Fibroblast of lung (primary cell): ENCODE measurements around the gene CBS. TPM values are rescaled to one million over a fixed set of nuclear protein-coding genes. Genes with fewer than 3 reads are reported as not detected.
"Not testable (repeated sequence)": the region's sequence is repeated elsewhere in the genome, so short reads cannot be mapped to it uniquely, and the experiment has no call there.

Experiments
- DNase-seq, 2 donors: peaks; one replicate each; pipeline versions ENCODE4 v3.0.0 to v3.0.0-alpha.2; 2010; ENCODE audit warnings: low read depth in 2 of 2
- H2AFZ ChIP-seq: 2 replicates; pipeline ENCODE4 v1.5.1; 2012; ENCODE audit warnings: low read length, control low read depth, inconsistent platforms
- H3K27ac ChIP-seq: 2 replicates; pipeline ENCODE4 v1.5.1; 2011; ENCODE audit warnings: low read length, control low read depth; ENCODE audit not compliant: insufficient read depth
- H3K27me3 ChIP-seq: 2 replicates; pipeline ENCODE4 v1.5.1; 2011; ENCODE audit warnings: mild to moderate bottlenecking, low read length; ENCODE audit not compliant: control insufficient read depth, insufficient read depth
- H3K36me3 ChIP-seq: 2 replicates; pipeline ENCODE4 v1.5.1; 2011; ENCODE audit warnings: low read length; ENCODE audit not compliant: control insufficient read depth, insufficient read depth
- H3K4me1 ChIP-seq: 2 replicates; pipeline ENCODE4 v1.5.1; 2011; ENCODE audit warnings: low read length; ENCODE audit not compliant: control insufficient read depth, insufficient read depth; ENCODE audit errors: extremely low read depth
- H3K4me2 ChIP-seq: 2 replicates; pipeline ENCODE4 v1.5.1; 2011; ENCODE audit warnings: low read length, control low read depth; ENCODE audit not compliant: insufficient read depth; ENCODE audit errors: extremely low read depth
- H3K4me3 ChIP-seq, 4 experiments: fragments of 200-600 bp in 1 of 4; sonication (generic) in 1 of 4; replicated peaks in 1 of 4; 2 replicates each; pipeline ENCODE4 v1.5.1; 2011 to 2016; ENCODE audit warnings: low read length in 4 of 4, low read depth in 3 of 4, mild to moderate bottlenecking in 3 of 4, control low read depth in 2 of 4, inconsistent platforms in 1 of 4, mixed read lengths in 1 of 4; ENCODE audit not compliant: insufficient read depth in 1 of 4; ENCODE audit errors: control extremely low read depth in 1 of 4
- H3K79me2 ChIP-seq: 2 replicates; pipeline ENCODE4 v1.5.1; 2012; ENCODE audit warnings: mild to moderate bottlenecking, low read length, inconsistent platforms; ENCODE audit not compliant: control insufficient read depth, insufficient read depth
- H3K9ac ChIP-seq: 2 replicates; pipeline ENCODE4 v1.5.1; 2011; ENCODE audit warnings: mild to moderate bottlenecking, low read length, control low read depth; ENCODE audit not compliant: insufficient read depth
- H3K9me3 ChIP-seq: 2 replicates; pipeline ENCODE4 v1.5.1; 2012; ENCODE audit warnings: low read depth, low read length; ENCODE audit not compliant: control insufficient read depth, insufficient read depth
- H4K20me1 ChIP-seq: 2 replicates; pipeline ENCODE4 v1.5.1; 2011; ENCODE audit warnings: low read length; ENCODE audit not compliant: control insufficient read depth, insufficient read depth; ENCODE audit errors: extremely low read depth
- polyA plus RNA-seq, 2 donors: library from polyadenylated mRNA; depleted of rRNA in 1 of 2; stranded (reverse) in 1 of 2; unstranded in 1 of 2; fragments of >200 nt; gene quantifications; 2 replicates each; pipeline ENCODE4 v1.2.1, GENCODE V29; 2011 to 2012; ENCODE audit warnings: missing spikeins in 1 of 2
- total RNA-seq: library from RNA; depleted of rRNA; stranded (reverse); fragments of >200 nt; gene quantifications from 2 replicates; pipeline ENCODE4 v1.2.1, GENCODE V29; 2014

CBS gene
- total and polyA plus RNA-seq, 2 donors (not counting 1 experiment from before 2014, with no cell fraction given): 14.3 to 113 TPM

DNA sequence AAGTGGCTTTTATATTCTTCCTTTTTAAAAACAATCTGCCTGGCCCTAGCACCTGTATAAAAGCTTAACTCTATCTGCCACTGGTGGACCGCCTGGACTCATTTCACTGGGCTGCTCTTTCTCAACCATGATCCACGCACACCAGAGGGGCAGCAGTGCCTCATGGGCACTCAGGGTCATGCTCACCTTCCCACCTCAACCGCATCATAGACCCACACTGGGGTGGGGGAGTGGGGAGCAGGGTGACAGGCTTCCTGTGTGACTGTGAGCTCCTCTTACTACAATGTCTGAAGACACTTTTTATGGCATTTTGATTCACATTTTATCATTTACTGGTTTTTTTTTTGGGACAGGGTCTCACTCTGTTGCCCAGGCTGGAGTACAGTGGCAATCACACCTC, 15.3 kb upstream of the CBS start:
- not testable (repeated sequence) for H3K9ac ChIP-seq, DNase-seq, H3K9me3 ChIP-seq

DNA sequence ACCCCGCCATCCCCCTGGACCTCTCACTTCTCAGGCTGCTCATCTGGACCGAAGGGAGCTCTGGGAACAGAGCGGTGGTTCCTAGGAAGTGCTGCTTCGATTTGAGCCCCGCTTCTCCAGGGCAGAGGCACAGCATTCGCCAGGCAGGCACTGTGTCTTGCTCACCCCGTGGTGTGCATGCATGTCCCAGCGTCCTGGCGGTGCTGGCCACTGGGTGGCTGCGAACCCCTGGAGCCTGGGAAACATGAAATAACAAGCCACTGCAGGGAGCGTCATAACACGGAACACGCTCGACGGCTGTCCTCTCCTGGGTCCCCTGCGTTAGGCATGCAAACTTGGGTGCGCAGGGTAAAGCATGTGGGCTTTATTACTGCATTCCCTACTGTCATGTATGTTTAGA, 13.8 kb upstream of the CBS start:
- H3K4me2 ChIP-seq, H3K4me1 ChIP-seq, H2AFZ ChIP-seq, H4K20me1 ChIP-seq, H3K27ac ChIP-seq, H3K9ac ChIP-seq, DNase-seq, H3K27me3 ChIP-seq, H3K9me3 ChIP-seq, H3K36me3 ChIP-seq, H3K4me3 ChIP-seq, H3K79me2 ChIP-seq: not testable (repeated sequence)

More for the DNA sequence above, 15.3 kb upstream of the CBS start:
- not testable (repeated sequence) for H3K27ac ChIP-seq, H3K36me3 ChIP-seq, H3K4me2 ChIP-seq, H3K4me1 ChIP-seq, H2AFZ ChIP-seq, H3K27me3 ChIP-seq, H3K4me3 ChIP-seq, H4K20me1 ChIP-seq, H3K79me2 ChIP-seq

DNA sequence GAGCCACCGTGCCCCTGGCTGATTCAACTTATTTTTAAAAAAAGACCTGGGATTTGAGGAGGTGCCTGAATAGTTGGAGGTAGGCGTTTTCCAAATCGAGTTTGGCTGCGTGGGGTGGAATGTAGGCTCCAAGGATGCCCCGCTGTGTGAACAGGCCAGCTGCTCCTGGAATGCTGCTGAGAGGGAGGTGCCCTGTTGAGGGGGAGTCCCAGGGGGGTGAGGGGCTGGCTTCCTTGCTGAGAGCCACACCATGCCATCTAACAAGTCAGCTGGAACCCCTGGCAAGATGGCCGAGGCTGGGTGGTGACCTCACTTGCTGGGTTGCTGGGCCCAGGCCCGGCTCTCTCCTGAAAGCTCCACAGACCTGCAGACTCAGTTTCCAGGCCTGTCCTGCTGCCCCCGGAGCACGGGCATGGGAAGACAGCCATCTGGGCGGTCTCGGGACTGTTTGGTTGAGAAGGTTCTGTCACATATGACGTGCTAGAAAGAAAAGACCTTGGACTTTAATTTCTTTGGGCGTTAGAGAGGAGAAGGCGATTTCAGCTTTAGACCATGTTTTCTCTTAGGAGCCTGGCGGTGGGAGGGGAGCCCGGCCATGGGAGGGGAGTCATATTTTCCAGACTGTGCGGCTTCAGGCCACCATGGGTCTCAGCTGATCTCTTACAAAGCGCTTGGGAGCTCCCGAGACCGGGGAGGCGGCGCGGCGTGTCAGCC, 7.1 kb upstream of the CBS start:
- not testable (repeated sequence) for H3K27me3 ChIP-seq, H3K36me3 ChIP-seq, H3K79me2 ChIP-seq, H4K20me1 ChIP-seq, H3K4me3 ChIP-seq, H3K27ac ChIP-seq, H3K9me3 ChIP-seq, H3K4me2 ChIP-seq, H3K9ac ChIP-seq, DNase-seq, H2AFZ ChIP-seq, H3K4me1 ChIP-seq

DNA sequence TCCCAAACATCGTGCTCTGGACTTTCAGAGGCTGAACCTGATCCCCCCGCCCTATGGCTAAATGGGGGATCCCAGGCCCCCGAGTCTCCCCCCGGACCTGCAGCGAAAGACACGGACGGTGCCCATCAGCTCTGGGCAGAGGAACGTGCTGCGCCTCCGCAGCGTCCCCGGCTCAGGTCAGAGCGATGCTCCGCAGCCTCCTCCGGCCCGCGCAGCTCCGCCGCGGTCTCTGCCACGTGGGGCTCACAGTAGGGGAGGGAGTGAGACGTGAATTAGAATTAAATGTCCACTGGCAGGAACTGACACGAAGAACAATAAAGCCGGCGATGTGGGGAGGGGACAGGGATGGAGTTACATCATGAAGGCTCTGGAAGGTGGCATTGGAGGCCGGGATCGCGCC, 1.0 kb upstream of the CBS start:
- not testable (repeated sequence) for H3K4me3 ChIP-seq, H4K20me1 ChIP-seq, DNase-seq, H3K9ac ChIP-seq, H3K9me3 ChIP-seq, H3K36me3 ChIP-seq, H2AFZ ChIP-seq, H3K4me2 ChIP-seq, H3K27ac ChIP-seq, H3K4me1 ChIP-seq, H3K27me3 ChIP-seq, H3K79me2 ChIP-seq

DNA sequence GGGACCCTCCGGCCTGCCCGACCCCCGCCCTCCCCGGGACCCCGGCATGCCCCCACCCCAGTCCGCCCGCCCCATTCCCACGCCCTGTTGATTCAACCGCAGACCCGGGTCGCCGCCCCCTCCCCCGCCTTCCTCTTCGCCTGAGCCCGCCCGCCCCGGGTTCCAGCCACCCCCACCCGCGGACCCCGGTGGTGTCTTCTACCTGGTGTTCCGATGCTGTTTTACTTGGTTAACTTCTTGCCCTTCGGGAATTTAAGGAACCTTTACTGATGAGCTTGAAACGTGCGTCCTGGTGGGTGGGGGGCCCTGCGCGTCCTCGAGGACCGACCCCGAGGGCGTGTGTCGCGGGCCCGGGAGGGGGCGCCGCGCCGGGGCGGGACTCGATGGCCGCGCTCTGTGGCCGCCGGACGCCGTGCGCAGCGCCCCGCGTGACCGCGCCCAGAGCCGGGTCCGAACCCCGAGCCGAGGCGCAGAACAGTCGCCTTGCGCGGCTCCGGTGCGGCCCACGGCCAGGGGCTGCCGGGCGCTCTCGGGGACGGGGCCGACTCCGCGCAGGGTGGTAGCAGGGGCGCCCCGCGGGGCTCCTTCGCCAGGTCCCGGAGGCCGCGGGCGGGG, 495 bp upstream of the CBS start:
- H3K27ac ChIP-seq, H3K9me3 ChIP-seq, H3K36me3 ChIP-seq, H3K4me3 ChIP-seq, H4K20me1 ChIP-seq, H3K9ac ChIP-seq, H3K79me2 ChIP-seq, H3K4me2 ChIP-seq, H3K27me3 ChIP-seq, H3K4me1 ChIP-seq, DNase-seq, H2AFZ ChIP-seq: not testable (repeated sequence)

DNA sequence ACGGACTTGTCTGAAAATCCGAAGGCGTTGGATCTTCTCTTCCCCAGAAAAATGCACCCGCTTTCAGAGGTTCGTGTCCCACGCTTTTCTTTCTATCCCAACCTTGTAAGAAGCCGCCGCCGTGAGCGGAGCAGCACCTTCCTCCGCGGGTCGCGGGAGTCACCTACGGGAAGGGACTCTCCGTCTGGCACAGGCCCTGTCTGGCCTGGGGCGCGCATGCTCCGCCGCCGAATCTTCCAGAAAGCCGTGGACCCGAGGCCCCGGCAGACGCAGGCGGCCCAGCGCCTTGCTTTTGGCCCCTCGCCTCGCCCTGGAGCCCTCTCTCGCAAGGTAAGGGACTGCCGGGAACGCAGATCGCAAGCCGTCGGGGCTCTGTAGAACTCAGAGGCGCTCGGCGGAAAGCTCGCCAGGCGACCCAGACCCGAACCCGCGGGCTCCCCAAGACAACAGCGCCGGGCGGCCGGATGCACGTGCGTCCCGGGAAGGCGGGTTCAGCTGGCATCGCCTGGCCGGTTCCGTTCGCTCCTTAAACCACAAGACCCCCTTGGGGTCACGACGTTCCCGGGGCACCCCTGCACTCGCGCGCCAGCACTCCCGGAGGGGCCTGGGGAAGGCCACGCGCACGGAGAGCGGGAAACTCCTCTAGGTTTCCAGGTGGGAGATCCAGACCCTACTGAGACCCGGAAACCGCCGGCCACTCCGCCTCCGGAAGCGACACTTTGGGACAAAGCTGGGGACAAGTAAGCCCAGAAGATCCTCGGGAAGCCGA, 1.1 kb downstream of the CBS start:
- not testable (repeated sequence) for DNase-seq, H3K4me2 ChIP-seq, H3K9me3 ChIP-seq, H2AFZ ChIP-seq, H3K36me3 ChIP-seq, H3K4me3 ChIP-seq, H3K27ac ChIP-seq, H3K79me2 ChIP-seq, H3K27me3 ChIP-seq, H3K9ac ChIP-seq, H4K20me1 ChIP-seq, H3K4me1 ChIP-seq
